Measurements from ENCODE around the gene FERMT2. TPM values are rescaled to one million over a fixed set of nuclear protein-coding genes. Genes with fewer than 3 reads are reported as not detected.

FERMT2 gene
- polyA plus RNA-seq, 1 donor (not counting 4 experiments of a cell fraction or from before 2014, with no cell fraction given) = 19.6 TPM

DNA sequence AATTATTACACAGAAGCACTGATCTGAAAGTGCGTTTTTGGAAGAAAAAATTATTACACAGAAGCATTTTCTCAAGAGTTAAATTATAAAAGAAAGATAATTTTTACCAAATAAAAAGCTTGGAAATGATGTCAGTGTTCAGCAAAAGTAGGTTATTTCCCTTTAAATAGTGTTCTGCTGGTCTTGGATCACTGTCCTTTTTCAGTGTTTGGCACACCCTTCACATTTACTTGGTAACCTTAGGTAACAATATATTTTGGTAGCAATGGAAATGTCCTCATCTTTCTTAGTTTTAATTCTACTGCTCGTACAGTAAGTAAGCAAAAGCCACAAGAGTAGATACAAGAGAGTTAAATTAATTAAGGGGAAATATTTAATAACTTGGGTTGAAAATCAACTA lies 40.3 kb downstream of the FERMT2 start:
- Histone ChIP-seq H3K79me2 (ENCODE audit: control insufficient read depth, insufficient read depth, low read length) (no peaks in the 10 kb centered on the region), H3K4me1 (ENCODE audit: control insufficient read depth, extremely low read depth, insufficient read depth, low read length) (peaks cover 13% of the 10 kb centered on the region), H3K4me2 (ENCODE audit: control insufficient read depth, extremely low read depth, insufficient read depth, low read depth, low read length) (no peak overlapping the region), H3K27ac (ENCODE audit: control insufficient read depth, insufficient read depth, low read length) (no peak overlapping the region), H3K9me1 (ENCODE audit: control insufficient read depth, extremely low read depth, insufficient read depth, low read length) (no peaks in the 10 kb centered on the region), H2AFZ (ENCODE audit: control insufficient read depth, low read length) (no peak overlapping the region), H3K36me3 (ENCODE audit: control insufficient read depth in 2 of 2, extremely low read depth in 1 of 2, insufficient read depth in 2 of 2, low read length in 2 of 2) (peaks cover 0 to 2% of the 10 kb centered on the region in 2 experiments), H3K27me3 (ENCODE audit: control insufficient read depth, extremely low read depth, insufficient read depth, low read length) (no peaks in the 10 kb centered on the region), H4K20me1 (ENCODE audit: control insufficient read depth, extremely low read depth, insufficient read depth, low read length) (no peaks in the 10 kb centered on the region), H3K9me3 (ENCODE audit: control insufficient read depth, low read depth, low read length) (no peaks in the 10 kb centered on the region), H3K9ac (ENCODE audit: control insufficient read depth, extremely low read depth, insufficient read depth, low read length) (no peak overlapping the region), H3K4me3 (ENCODE audit: control insufficient read depth in 2 of 3, extremely low read depth in 1 of 3, insufficient read depth in 2 of 3, low read depth in 1 of 3, low read length in 3 of 3) (no peak overlapping the region)
- dilution Hi-C loops (cut with MboI; ENCODE audit: extremely low pct_ligation_motif_present, low sequenced_read_pairs) = no loop called here
- DNase-seq (ENCODE audit: low read depth, low spot score) = no peak
- FAIRE-seq = no peak
- TF ChIP-seq, protein P1, sequence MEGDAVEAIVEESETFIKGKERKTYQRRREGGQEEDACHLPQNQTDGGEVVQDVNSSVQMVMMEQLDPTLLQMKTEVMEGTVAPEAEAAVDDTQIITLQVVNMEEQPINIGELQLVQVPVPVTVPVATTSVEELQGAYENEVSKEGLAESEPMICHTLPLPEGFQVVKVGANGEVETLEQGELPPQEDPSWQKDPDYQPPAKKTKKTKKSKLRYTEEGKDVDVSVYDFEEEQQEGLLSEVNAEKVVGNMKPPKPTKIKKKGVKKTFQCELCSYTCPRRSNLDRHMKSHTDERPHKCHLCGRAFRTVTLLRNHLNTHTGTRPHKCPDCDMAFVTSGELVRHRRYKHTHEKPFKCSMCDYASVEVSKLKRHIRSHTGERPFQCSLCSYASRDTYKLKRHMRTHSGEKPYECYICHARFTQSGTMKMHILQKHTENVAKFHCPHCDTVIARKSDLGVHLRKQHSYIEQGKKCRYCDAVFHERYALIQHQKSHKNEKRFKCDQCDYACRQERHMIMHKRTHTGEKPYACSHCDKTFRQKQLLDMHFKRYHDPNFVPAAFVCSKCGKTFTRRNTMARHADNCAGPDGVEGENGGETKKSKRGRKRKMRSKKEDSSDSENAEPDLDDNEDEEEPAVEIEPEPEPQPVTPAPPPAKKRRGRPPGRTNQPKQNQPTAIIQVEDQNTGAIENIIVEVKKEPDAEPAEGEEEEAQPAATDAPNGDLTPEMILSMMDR (optimal IDR thresholded peaks at IDR 0.05 in 1 of 3, IDR thresholded peaks at IDR 0.05 in 1 of 3, conservative IDR thresholded peaks at IDR 0.05 in 1 of 3; ENCODE audit: extremely low read depth in 1 of 3, insufficient read depth in 2 of 3, low read length in 3 of 3) = no peak
- TF ChIP-seq EZH2 (IDR thresholded peaks at IDR 0.05; ENCODE audit: low read length) = no peak

DNA sequence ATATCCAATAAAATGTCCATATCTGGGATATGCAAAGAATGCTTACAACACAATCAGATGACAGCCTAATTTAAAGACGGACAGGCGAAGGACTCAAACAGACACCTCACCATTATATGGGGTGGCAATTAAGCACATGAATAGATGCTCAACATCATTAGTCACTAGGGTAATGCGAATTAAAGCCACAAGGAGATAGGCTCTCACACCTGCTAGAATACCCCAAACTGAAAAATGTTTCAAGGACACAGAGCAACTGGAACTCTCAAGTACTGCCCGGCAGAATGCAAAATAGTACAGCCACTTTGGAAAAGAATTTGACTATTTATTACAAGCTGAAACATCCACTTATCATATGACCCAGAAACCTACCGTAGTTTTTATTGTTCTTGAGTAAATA lies 42.9 kb downstream of the FERMT2 start:
- Histone ChIP-seq H3K4me2 (ENCODE audit: control insufficient read depth, extremely low read depth, insufficient read depth, low read depth, low read length) (no peak overlapping the region), H3K9me3 (ENCODE audit: control insufficient read depth, low read depth, low read length) (no peaks in the 10 kb centered on the region), H3K4me3 (ENCODE audit: control insufficient read depth in 2 of 3, extremely low read depth in 1 of 3, insufficient read depth in 2 of 3, low read depth in 1 of 3, low read length in 3 of 3) (no peak overlapping the region), H2AFZ (ENCODE audit: control insufficient read depth, low read length) (no peak overlapping the region), H3K27ac (ENCODE audit: control insufficient read depth, insufficient read depth, low read length) (no peak overlapping the region), H3K36me3 (ENCODE audit: control insufficient read depth in 2 of 2, extremely low read depth in 1 of 2, insufficient read depth in 2 of 2, low read length in 2 of 2) (peaks cover 0 to 2% of the 10 kb centered on the region in 2 experiments), H4K20me1 (ENCODE audit: control insufficient read depth, extremely low read depth, insufficient read depth, low read length) (no peaks in the 10 kb centered on the region), H3K79me2 (ENCODE audit: control insufficient read depth, insufficient read depth, low read length) (no peaks in the 10 kb centered on the region), H3K27me3 (ENCODE audit: control insufficient read depth, extremely low read depth, insufficient read depth, low read length) (no peaks in the 10 kb centered on the region), H3K9me1 (ENCODE audit: control insufficient read depth, extremely low read depth, insufficient read depth, low read length) (no peaks in the 10 kb centered on the region), H3K9ac (ENCODE audit: control insufficient read depth, extremely low read depth, insufficient read depth, low read length) (no peak overlapping the region), H3K4me1 (ENCODE audit: control insufficient read depth, extremely low read depth, insufficient read depth, low read length) (peaks cover 21% of the 10 kb centered on the region)
- dilution Hi-C loops (cut with MboI; ENCODE audit: extremely low pct_ligation_motif_present, low sequenced_read_pairs) = no loop called here
- no peak for DNase-seq (ENCODE audit: low read depth, low spot score)
- no peak for FAIRE-seq
- TF ChIP-seq, protein P1 (optimal IDR thresholded peaks at IDR 0.05 in 1 of 3, IDR thresholded peaks at IDR 0.05 in 1 of 3, conservative IDR thresholded peaks at IDR 0.05 in 1 of 3; ENCODE audit: extremely low read depth in 1 of 3, insufficient read depth in 2 of 3, low read length in 3 of 3) = no peak
- no peak for TF ChIP-seq EZH2 (IDR thresholded peaks at IDR 0.05; ENCODE audit: low read length)
